CD4-positive, alpha-beta T cell treated with Interleukin-17A for 1 hour (primary cell): ENCODE data around the gene ITGB2.
A peak's percentile ranks its signal among the peaks of the same experiment; 100 is the strongest.

Source experiments
- DNase-seq: peaks from one replicate; pipeline ENCODE4 v3.0.0-alpha.2; 2020

Gene ITGB2

DNA sequence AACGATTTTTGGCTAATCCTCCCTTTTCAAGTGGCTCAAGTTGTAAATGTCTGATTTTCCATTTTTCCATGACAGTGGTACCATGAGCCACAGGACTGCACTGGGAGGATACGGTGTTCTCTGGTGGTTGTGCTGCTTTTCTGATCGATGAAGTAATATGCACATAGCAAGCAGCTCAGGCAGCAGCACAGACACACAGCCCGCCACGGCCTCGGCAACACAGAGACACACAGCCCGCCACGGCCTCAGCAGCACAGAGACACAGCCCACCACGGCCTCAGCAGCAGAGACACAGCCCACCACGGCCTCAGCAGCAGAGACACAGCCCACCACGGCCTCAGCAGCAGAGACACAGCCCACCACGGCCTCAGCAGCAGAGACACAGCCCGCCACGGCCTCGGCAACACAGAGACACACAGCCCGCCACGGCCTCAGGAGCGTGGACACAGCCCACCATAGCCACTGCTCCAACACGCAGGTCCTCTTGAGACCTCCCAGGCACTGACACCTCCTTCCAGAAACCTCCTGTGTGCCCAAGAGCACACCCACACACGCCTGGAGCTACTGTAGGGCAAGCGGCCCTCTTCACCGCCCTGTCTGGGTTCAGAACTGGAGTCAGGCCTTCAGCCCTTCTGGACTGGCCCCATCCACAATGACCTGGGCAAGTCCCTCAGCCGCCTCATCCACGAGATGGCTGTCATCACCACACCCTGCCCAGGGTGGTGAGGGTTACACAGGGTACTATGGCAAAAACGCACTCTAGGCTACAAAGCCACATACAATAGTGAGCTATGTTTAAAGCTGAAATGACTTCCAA, 57.6 kb downstream of the ITGB2 start:
- no peak for DNase-seq

- DNase-seq, result no peak
Measured at GRCh38 chr21:44858791-44859190, 61.9 kb downstream of the ITGB2 start.

DNA sequence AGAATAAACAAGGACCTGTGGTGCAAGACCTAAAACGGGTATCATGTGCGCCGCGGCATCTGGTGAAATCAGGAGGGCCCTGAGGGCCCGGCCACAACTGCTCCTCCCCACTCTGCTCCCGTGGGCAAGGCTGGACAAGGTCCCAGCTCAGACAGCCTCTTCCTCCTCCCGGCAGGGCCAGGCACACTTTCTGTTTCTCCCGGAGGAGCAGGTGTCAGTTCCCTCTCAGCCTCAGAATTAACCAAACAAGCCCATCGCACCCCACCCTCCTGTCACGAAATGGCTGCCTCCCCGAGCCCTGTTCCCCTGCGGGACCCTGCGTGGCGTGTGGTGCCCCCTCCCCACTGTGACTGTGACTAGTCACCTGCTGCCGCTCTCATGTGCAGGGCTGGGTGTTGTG, 62.4 kb downstream of the ITGB2 start:
- DNase-seq, result no peak

DNA sequence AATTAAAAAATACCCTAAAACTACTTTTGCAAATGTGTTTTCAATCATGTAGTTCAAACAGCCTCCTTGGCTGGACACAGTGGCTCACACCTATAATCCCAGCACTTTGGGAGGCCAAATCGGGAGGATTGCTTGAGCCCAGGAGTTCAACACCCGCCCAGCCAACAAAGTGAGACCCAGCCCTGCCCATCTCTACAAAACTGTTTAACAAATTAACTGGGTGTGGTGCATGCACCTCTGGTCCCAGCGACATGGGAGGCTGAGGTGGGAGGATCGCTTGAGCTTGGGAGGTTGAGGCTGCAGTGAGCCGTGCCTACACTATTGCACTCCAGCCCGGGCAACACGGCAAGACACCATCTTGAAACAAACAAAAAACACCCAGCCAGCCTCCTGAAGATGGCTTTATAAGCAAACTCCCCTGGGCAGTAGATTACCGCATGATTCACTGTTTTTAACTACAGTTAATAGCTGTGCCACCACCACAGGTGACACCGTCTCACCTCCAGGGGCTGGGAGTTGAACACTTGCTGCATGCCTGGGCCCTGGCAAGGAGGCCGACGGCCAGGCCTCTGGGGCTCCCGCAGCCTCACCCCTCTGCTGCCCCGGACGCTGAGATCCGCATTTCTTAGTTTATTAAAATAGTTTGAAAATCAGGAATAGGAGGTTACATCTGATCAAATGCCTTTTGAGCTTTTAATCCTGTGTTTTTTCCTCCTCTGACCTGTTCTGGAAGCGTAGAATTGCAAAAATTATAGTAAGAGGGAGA, 63.4 kb downstream of the ITGB2 start:
- no peak for DNase-seq

DNA sequence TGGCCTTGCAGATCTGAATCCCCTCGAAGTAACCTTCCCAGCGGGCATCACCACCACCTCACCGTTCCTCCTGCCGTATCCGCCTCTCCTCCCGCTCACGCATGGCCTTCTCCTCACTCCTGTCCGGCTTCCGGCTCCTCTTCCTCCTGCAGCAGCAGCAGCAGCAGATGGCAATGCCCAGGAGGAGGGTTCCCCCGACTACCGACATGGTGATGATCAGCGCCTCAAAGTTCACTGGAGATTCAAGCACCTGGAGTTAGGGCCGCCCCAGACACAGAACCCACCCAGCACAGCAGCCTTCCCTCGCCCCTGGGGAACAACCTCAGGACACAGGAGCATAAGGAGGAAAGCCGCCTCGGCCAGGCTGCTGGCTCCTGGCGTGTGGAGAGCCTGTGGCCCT, 64.6 kb downstream of the ITGB2 start:
- no peak for DNase-seq

GRCh38 chr21:44855572-44855971, 65.1 kb downstream of the ITGB2 start:
- no peak for DNase-seq

GRCh38 chr21:44854664-44855446, 65.8 kb downstream of the ITGB2 start:
- DNase-seq, result no peak

GRCh38 chr21:44854391-44854663, 66.4 kb downstream of the ITGB2 start:
- DNase-seq, result peak; percentile 28

DNA sequence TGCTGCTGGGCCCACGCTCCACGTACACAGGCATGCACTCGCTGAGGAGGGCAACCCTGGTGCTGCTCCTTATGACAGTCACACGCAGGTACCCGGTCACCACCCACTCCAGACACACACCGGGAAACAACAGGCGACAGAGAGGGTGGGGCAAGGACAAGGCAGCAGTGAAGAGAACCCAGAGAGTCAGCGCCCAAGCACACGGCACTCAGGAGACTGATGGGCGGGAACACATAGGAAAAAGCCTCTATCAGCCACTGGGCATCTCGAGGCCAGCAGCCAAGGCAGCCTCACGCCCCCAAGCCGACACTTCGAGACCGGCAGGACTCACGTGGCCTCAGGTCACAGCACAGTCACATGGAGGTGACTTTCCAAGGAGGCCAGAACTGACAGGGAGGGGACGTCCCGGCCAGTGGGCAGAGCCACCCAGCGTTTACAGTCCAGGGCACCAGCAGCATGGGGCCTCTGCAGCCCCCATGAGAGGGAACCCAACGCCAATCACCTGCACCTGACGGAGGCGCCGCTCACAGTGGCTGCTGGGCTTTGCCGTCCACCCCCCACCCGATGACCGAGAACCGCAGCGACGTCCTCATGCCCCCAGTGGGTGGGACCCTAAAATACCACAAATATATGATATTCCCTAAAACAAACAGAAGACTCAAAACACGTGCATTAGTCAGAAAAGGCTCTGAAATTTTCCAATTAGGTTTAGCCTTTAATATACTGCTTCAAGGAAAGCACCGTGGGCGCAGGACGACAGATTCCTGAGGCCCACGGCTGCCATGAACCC, 66.9 kb downstream of the ITGB2 start:
- no peak for DNase-seq

DNA sequence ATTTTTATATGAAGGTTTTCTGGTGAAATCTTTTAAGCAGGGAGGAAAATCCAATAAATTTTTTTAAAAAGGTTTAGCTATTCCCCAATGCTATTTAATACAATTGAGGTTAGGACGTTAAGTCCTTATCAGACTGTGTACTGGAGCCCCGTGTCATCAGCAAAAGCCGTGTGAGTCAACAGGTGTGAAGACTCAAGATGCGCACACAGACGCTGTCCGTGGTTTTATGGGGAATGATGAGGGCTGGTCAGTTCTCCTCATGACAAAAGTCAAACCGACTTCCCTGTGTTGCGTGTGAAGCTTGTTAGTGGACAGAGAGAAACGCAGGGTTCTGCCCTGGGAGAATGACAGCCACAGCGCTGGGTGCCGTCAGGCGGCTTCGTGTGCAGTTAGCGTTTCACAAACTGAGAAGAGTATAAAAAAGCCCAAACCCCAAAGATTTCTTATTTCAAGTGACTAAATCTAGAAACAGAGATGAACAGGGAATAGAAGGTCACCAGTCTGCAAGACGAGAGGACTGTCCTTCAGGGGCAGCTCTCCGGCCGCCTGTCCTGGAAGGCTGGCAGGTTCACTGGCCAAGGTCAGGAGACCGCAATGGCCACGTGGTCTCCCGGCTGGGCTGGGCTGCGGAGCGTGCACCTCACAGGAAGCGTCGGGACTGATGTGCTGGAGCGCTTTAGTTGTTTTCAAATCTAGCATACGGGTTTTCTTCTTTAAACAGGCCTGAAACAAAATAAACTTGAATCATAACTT, 69.6 kb downstream of the ITGB2 start:
- DNase-seq, result no peak

DNA sequence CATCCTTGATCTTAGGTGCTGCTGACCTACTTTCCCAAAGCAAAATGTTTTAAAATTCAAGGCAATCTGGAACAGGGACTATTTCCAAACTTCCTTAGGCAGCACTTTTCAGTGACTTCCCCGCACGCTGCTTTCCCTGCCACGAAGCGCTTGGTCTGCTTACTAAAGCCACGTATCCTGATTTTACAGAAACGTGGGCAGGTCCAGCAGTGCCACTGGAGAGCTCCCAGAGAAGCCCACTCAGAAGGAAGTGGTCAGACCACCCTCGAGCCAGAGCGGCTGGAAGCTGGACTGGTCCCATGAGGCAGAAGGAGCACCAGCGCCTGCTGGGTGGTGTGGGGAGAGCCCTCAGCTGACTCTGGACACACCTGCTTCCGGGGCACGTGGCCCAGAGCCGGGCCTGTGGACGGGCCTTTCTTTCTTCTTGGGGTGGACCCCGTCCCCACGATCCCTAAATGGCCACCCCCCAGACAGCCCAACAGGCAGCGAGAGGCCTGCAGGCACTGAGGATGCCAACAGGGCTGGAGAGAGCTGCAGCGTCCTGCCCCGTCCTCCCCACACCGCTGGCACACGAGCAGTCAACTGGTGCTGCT, 70.4 kb downstream of the ITGB2 start:
- DNase-seq, result no peak

DNA sequence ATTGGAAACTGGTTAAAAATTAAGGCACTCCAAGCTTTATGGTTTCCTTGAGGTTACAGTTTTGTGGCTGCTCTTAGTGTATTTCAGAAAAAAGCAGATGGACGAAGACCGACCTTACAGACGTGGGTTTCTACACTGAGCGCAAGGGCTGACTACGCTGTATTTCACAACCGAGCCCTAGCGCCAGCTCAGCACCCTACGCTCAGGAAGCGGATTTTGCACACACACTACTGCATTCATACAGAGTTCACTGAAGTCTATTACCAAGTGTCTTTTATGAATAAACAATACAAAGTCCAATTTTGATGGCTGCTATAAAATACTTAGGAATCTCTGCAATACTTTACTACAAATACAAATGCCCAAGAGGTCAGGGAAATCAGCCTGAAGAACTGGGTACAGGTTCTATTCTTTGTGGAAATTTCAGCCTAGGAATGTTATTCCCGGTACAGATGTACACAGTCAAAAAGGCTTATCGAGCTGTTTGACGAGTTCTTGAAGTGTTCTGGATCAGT, 71.0 kb downstream of the ITGB2 start:
- DNase-seq, result no peak

- DNase-seq, result no peak
Measured at GRCh38 chr21:44848821-44849521, 71.7 kb downstream of the ITGB2 start.

- DNase-seq, result no peak
Measured at GRCh38 chr21:44847261-44848056, 73.2 kb downstream of the ITGB2 start.

DNA sequence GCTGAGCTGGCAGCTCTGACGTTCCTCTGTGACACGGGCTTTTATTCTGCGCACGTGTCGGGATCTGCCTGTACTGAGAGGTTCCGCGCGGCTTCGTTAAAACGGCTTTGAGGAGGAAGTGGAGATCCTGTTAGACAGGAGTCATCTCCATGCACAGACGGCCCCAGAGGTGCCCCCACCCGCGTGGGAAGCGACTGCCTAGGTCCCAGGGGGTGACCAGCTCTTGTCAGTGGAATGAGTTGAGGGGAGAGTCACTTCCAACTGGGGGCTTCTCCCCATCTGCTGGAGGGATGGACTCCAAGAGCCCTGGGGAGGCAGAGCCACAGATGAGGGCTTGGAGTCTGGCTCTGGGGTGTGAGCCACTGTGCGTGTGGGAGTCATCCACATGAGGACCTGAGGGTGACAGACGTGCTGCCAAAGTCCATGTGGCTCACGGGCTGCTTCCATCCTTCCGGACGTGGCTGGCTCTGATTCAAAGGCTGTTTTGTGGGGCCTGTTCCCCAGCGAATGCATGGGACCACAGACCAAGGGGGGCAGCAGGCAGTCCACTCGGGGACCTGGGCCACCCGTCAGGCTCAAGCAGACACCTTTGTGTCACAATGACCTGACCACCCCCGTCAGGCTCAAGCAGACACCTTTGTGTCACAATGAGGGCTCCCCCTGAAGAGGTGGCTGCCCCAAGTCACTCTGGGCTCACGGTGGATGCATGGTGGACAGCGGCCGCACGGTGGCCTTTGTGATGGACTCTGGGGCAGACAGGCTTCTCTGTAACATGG, 74.0 kb downstream of the ITGB2 start:
- DNase-seq, result peak; percentile 41

DNA sequence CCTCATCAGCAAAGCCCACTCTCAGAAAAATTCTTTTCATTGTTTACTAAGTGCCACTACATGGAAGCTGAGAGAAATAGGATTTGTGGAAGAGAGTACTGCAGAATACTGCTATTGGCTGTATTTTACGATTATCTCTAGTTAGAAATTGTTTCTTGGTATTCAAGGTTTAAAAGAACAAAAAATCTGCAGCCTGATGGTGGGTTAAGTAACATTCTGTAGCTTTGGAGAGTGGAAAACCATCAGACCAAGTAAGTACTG, 74.5 kb downstream of the ITGB2 start:
- DNase-seq, result no peak

DNA sequence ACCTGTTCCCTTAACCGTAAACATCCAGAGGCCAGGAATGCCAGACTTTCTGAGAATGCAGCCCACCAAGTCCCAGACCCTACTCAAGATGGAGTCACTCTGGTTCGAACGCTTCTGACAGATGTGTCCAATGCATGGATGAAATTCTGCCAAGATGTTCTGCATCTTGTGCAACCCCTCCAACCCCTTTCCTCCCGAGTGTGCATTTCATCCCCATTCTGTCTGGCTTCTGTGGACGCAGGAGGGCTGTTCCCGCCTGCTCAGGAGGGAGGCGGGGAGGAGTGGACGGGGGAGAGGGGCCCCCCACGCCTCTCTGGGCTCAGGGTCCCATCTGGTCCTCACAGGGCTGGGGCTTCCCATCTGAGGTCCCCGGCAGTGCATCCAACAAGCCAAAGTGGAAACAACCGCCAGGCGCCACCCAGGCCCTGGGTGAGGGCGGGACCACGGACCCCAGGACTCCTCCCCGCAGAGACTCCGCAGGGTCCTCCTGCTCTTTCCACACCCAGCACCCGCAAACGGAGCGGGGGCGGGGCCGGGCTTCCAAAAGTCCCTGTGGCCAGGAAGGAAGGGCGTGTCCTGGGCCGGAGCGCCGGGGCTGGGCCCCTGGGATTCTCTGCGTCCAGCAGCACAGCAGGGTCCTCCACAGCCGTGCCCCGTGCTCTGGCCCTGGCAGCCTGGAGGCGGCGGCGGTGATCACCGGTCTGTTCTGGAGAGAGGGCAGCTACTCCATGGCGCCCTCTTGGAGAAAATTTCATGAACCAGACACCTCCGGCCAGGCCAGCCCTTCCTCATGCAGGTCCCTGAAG, 75.1 kb downstream of the ITGB2 start:
- peak; percentile 56 for DNase-seq

DNA sequence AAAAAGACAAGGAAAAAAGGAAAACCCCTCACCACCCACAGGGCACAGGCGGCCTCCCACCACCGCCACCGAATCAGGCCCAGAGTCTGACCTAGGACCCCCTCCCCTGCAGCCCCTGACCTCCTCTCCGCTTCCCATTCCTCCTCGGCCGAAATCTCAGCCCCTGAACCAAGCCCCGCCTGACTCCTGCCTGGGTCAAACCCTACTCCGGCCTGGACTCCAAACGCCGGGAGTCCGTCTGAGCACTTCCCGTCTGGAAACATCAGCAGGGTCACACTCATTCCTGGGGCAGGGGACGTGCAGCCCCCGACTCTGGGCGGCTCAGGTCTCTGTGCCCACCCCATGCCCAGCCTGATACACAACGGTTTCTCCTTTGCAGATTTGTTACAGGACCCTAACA, 76.4 kb downstream of the ITGB2 start:
- DNase-seq, result no peak
